Endodermal cell (in vitro differentiated cells): Measurements from ENCODE around the gene TTR. TPM values are rescaled to one million over a fixed set of nuclear protein-coding genes. Genes with fewer than 3 reads are reported as not detected.

Experiments used
- DNase-seq: peaks from one replicate; pipeline ENCODE4 v3.0.0-alpha.2; 2017
- H3K27ac ChIP-seq: 2 replicates; pipeline ENCODE4 v1.5.1; 2013; ENCODE audit warnings: mild to moderate bottlenecking, low read depth, low read length, moderate library complexity
- H3K27me3 ChIP-seq: 2 replicates; pipeline ENCODE4 v1.6.1; 2013; ENCODE audit warnings: mild to moderate bottlenecking, low read length, moderate library complexity; ENCODE audit not compliant: insufficient read depth, control insufficient read depth, poor library complexity, severe bottlenecking
- H3K36me3 ChIP-seq: 2 replicates; pipeline ENCODE4 v1.7.0; 2013; ENCODE audit warnings: mild to moderate bottlenecking, low read length, moderate library complexity; ENCODE audit not compliant: control insufficient read depth, insufficient read depth
- H3K4me1 ChIP-seq: one replicate; pipeline ENCODE4 v1.7.0; 2013; ENCODE audit warnings: low read length; ENCODE audit not compliant: control insufficient read depth, insufficient read depth
- H3K4me3 ChIP-seq: 2 replicates; pipeline ENCODE4 v1.5.1; 2013; ENCODE audit warnings: mild to moderate bottlenecking, low read length, moderate library complexity
- H3K9ac ChIP-seq: 2 replicates; pipeline ENCODE4 v1.6.1; 2013; ENCODE audit warnings: mild to moderate bottlenecking, low read length, moderate library complexity; ENCODE audit not compliant: poor library complexity, severe bottlenecking; ENCODE audit errors: extremely low read depth
- H3K9me3 ChIP-seq: 2 replicates; pipeline ENCODE4 v1.6.1; 2013; ENCODE audit warnings: mild to moderate bottlenecking, low read length, moderate library complexity; ENCODE audit not compliant: control insufficient read depth
- H3K27ac Mint-ChIP-seq: 2 replicates; pipeline ENCODE4 v1.8.0; 2020; ENCODE audit warnings: mixed read lengths
- H3K27me3 Mint-ChIP-seq: 2 replicates; pipeline ENCODE4 v1.8.0; 2021; ENCODE audit warnings: mild to moderate bottlenecking, mixed read lengths; ENCODE audit not compliant: insufficient read depth
- H3K36me3 Mint-ChIP-seq: 2 replicates; pipeline ENCODE4 v1.8.0; 2020; ENCODE audit warnings: low read depth, mixed read lengths
- H3K4me1 Mint-ChIP-seq: 2 replicates; pipeline ENCODE4 v1.8.0; 2020; ENCODE audit warnings: mixed read lengths
- H3K4me3 Mint-ChIP-seq: 2 replicates; pipeline ENCODE4 v1.8.0; 2020; ENCODE audit warnings: mild to moderate bottlenecking, moderate library complexity, mixed read lengths
- H3K9me3 Mint-ChIP-seq: 2 replicates; pipeline ENCODE4 v1.8.0; 2020; ENCODE audit warnings: mild to moderate bottlenecking, mixed read lengths
- CTCF ChIP-seq: fragments of 200-600 bp; sonication (generic); conservative IDR thresholded peaks from 2 replicates; pipeline ENCODE4 v1.5.0; 2021; ENCODE audit warnings: antibody characterized with exemption, mild to moderate bottlenecking
- WGBS, 2 experiments: methylation state at CpG; one replicate each; pipeline versions ENCODE4 v1.1.5 to v1.1.7; 2013; ENCODE audit warnings: missing lambda C conversion rate in 2 of 2, mixed read lengths in 1 of 2; ENCODE audit not compliant: insufficient coverage in 1 of 2, insufficient read length in 1 of 2; 5-methylcytosine and 5-hydroxymethylcytosine counted together
- total RNA-seq, 2 donors: library from RNA; stranded (reverse); fragmentation: NEBNext Ultra II Directional in 1 of 2; extraction: Animal tissue kit (Norgen Biotek cat#: 25700) in 1 of 2; gene quantifications; 2 replicates in 1 of 2; 3 replicates in 1 of 2; pipeline ENCODE4 v1.2.1, GENCODE V29; 2021

The TTR gene
- total RNA-seq, 2 donors from 2014 or later: not detected

GRCh38 chr18:31578126-31578525 lies 13.6 kb upstream of the TTR start:
- H3K27me3 Mint-ChIP-seq: peaks cover 6% of the 10 kb centered on the region
- no peak overlapping the region for H3K4me3 Mint-ChIP-seq
- no peak overlapping the region for H3K27ac Mint-ChIP-seq
- H3K4me1 Mint-ChIP-seq: peaks cover 25% of the 10 kb centered on the region
- TF ChIP-seq CTCF: no peak
- Histone ChIP-seq H3K36me3 (no peaks in the 10 kb centered on the region), H3K4me3 (no peak overlapping the region), H3K27ac (no peak overlapping the region), H3K27me3 (peaks cover 4% of the 10 kb centered on the region), H3K9me3 (no peaks in the 10 kb centered on the region), H3K9ac (no peak overlapping the region), H3K4me1 (peaks cover 9% of the 10 kb centered on the region)
- 91 to 100% methylated on average over 4 of the region's 4 CpGs for WGBS, 2 experiments
- no peak for DNase-seq
- H3K36me3 Mint-ChIP-seq: no peaks in the 10 kb centered on the region
- no peaks in the 10 kb centered on the region for H3K9me3 Mint-ChIP-seq

GRCh38 chr18:31579375-31579774 lies 12.3 kb upstream of the TTR start:
- DNase-seq: no peak
- Mint-ChIP-seq H3K9me3 (no peaks in the 10 kb centered on the region), H3K36me3 (no peaks in the 10 kb centered on the region), H3K4me1 (peaks cover 24% of the 10 kb centered on the region), H3K27me3 (peaks cover 3% of the 10 kb centered on the region), H3K27ac (no peak overlapping the region), H3K4me3 (no peak overlapping the region)
- Histone ChIP-seq H3K27ac (no peak overlapping the region), H3K4me1 (peaks cover 9% of the 10 kb centered on the region), H3K27me3 (no peaks in the 10 kb centered on the region), H3K9ac (no peak overlapping the region), H3K36me3 (no peaks in the 10 kb centered on the region), H3K9me3 (no peaks in the 10 kb centered on the region), H3K4me3 (no peak overlapping the region)
- WGBS, 2 experiments: 80 to 92% methylated on average over 2 of the region's 2 CpGs
- no peak for TF ChIP-seq CTCF

GRCh38 chr18:31581498-31582197 lies 10.0 kb upstream of the TTR start:
- no peaks in the 10 kb centered on the region for H3K27me3 ChIP-seq
- no peaks in the 10 kb centered on the region for H3K9me3 ChIP-seq
- no peaks in the 10 kb centered on the region for H3K4me1 ChIP-seq
- H3K4me3 Mint-ChIP-seq: no peak overlapping the region
- H3K27ac ChIP-seq: no peak overlapping the region
- DNase-seq: no peak
- WGBS, 2 experiments: 81 to 91% methylated on average over 2 to 4 of the region's 4 CpGs
- no peak overlapping the region for H3K4me3 ChIP-seq
- H3K36me3 Mint-ChIP-seq: no peaks in the 10 kb centered on the region
- H3K9ac ChIP-seq: no peak overlapping the region
- no peaks in the 10 kb centered on the region for H3K9me3 Mint-ChIP-seq
- H3K36me3 ChIP-seq: no peaks in the 10 kb centered on the region
- H3K27ac Mint-ChIP-seq: no peak overlapping the region
- H3K27me3 Mint-ChIP-seq: peaks cover 3% of the 10 kb centered on the region
- TF ChIP-seq CTCF: no peak
- peaks cover 7% of the 10 kb centered on the region for H3K4me1 Mint-ChIP-seq
